WI38 (cell line): ENCODE results near the gene XPNPEP2.

Experiments used
- H3K4me3 ChIP-seq: 2 replicates; pipeline ENCODE4 v1.5.1; 2011; ENCODE audit warnings: low read depth, mild to moderate bottlenecking, control low read depth, low read length
- TF ChIP-seq, protein P1 (sequence below): IDR thresholded peaks from 2 replicates; pipeline ENCODE4 v1.5.1; 2012; ENCODE audit warnings: low read depth, mild to moderate bottlenecking, control low read depth, low read length

XPNPEP2 gene

DNA sequence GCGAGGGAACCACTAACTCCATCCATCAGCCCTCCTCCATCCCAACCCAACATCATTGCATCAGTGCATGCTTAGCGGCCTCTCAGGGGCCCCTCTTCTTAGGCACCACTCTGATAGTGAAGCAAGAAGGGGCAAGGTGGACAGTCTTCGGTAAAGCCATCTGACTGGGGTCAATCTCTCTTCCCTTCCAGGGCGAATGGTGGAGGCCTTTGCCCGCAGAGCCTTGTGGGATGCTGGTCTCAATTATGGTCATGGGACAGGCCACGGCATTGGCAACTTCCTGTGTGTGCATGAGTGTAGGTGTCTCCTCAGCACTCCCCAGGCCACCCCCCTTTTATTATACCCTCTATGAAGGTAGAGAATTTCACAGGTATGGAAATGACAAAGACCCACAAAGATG lies 22.2 kb downstream of the XPNPEP2 start:
- no peak overlapping the region for H3K4me3 ChIP-seq
- TF ChIP-seq, protein P1, sequence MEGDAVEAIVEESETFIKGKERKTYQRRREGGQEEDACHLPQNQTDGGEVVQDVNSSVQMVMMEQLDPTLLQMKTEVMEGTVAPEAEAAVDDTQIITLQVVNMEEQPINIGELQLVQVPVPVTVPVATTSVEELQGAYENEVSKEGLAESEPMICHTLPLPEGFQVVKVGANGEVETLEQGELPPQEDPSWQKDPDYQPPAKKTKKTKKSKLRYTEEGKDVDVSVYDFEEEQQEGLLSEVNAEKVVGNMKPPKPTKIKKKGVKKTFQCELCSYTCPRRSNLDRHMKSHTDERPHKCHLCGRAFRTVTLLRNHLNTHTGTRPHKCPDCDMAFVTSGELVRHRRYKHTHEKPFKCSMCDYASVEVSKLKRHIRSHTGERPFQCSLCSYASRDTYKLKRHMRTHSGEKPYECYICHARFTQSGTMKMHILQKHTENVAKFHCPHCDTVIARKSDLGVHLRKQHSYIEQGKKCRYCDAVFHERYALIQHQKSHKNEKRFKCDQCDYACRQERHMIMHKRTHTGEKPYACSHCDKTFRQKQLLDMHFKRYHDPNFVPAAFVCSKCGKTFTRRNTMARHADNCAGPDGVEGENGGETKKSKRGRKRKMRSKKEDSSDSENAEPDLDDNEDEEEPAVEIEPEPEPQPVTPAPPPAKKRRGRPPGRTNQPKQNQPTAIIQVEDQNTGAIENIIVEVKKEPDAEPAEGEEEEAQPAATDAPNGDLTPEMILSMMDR = no peak

DNA sequence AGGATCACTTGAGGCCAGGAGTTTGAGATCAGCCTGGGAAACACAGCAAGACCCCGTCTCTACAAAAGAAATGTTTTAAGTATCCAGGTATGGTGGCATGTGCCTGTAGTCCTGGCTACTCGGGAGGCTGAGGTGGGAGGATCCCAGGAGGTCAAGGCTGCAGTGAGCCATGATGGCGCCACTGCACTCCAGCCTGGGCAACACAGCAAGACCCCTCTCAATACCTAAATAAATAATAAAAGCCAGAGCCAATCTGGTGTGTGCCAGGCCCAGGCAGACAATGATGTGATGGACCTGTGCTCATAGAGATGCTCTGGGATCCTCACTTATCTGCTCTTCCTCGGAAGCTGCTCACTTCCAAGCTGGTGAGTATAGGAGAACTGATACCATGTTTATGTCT lies 22.8 kb downstream of the XPNPEP2 start:
- TF ChIP-seq, protein P1 = no peak

DNA sequence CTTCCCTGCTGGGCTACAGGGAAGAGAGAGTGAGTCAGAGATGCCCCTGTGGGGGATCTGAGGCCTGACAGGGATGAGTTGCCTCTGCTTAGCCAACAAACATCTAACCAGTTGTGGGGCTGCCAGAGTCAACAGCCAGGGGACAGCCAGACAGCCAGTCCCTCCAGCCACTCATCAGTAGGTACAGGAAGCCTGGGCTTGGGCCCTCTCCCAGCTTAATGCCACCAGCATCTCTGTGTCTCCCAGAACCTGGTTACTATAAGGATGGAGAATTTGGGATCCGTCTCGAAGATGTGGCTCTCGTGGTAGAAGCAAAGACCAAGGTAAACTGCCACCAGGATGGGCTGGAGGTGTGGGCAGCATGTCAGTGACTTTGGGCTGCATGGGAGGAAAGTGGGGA lies 23.7 kb downstream of the XPNPEP2 start:
- TF ChIP-seq, protein P1 = no peak
- no peak overlapping the region for H3K4me3 ChIP-seq

More for the DNA sequence above, 22.8 kb downstream of the XPNPEP2 start:
- no peak overlapping the region for H3K4me3 ChIP-seq

DNA sequence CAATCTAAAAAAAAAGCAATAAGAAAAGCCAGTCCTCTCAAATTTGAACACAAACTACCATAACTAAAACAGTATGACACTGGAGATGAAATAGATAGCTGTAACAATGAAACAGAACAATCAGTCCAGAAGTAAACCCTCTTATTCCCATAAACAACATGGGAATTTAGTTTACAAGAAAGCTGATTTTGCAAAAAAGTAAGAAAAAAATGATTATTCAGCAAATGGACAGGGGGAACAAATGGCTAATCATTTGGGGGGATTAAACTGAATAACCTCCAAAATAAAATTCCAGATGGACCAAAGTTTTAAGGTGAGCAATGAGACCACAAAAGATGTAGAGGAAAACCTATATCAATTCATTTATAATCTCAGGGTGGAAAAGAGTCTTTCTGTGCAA lies 24.9 kb downstream of the XPNPEP2 start:
- TF ChIP-seq, protein P1 = no peak
- H3K4me3 ChIP-seq = no peak overlapping the region

DNA sequence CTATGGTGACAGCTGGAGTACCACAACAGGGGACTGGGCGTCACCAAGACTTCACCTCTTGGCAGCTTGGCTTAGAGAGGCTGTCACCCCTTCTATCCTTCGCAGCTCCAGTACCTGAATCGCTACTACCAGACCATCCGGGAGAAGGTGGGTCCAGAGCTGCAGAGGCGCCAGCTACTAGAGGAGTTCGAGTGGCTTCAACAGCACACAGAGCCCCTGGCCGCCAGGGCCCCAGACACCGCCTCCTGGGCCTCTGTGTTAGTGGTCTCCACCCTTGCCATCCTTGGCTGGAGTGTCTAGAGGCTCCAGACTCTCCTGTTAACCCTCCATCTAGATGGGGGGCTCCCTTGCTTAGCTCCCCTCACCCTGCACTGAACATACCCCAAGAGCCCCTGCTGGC lies 29.4 kb downstream of the XPNPEP2 start:
- TF ChIP-seq, protein P1 = no peak
- no peak overlapping the region for H3K4me3 ChIP-seq

DNA sequence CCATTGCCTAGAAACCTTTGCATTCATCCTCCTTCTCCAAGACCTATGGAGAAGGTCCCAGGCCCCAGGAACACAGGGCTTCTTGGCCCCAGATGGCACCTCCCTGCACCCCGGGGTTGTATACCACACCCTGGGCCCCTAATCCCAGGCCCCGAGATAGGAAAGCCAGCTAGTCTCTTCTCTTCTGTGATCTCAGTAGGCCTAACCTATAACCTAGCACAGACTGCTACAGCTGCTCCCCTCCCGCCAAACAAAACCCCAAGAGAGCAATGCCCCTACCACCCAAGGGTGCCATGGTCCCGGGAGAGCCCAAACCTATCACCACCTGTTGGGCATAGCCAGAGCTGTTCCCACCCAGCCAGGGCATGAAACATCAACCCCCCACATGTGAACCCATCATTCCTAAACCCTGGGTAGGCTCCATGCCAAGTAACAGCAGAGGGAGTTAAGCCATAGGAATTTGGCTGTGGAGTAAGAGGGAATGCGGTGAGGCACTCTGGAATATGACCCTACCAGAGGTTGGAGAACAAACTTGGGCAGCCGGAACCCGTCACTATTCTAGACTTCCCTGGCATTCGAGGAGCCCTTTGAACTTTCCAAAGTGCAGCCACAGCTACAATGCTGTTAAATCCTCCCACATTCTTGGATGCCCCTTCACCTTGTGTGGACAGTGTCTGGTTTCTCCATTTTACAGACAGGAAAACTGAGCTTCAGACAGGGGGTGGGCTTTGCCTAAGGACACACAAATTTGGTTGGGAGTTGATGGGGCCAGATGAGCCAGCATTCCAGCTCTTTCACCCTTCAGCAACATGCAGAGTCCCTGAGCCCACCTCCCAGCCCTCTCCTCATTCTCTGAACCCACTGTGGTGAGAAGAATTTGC lies 30.0 kb downstream of the XPNPEP2 start:
- TF ChIP-seq, protein P1 = no peak
- H3K4me3 ChIP-seq = no peak overlapping the region

DNA sequence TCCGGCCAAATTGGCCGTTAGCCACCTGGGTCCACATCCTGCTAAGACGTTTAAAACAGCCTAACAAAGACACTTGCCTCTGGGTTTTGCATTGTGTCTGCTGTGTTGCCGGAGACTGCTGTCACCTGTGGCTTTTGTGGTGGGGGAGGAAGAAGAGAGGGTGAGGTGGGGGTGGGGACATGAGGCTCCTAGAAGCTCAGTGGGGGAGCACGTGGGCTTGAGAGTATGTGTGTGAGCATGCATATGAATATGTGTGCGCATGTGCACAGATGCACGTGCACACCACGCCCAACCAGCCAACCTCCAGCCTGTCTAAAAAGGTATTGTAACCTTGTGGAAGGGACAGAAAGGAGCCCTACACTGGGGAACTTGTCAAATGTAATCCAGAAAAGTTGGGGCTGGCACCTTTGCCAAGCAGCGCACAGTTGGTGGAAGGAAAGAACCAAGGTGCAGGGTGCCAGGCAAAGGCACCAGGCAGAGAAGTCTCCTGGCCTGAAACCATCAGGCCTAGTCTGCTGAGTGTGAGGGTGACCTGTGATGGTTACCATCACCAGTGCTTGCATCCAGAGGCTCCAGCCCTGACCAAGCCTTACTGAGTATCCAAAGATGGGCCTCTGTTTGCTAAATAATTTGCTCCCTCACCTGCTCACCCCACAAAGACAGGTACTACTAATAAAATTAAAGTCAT lies 30.8 kb downstream of the XPNPEP2 start:
- TF ChIP-seq, protein P1 = no peak
- no peak overlapping the region for H3K4me3 ChIP-seq
